NCI-H69 (cell line): ENCODE measurements around the gene GAMT.
"Not testable (repeated sequence)": the region's sequence is repeated elsewhere in the genome, so short reads cannot be mapped to it uniquely, and the experiment has no call there.

ENCODE experiments used
- DNase-seq: peaks from one replicate; lab custom pipeline; 2025; lab: John Stamatoyannopoulos, UW

Gene GAMT

DNA sequence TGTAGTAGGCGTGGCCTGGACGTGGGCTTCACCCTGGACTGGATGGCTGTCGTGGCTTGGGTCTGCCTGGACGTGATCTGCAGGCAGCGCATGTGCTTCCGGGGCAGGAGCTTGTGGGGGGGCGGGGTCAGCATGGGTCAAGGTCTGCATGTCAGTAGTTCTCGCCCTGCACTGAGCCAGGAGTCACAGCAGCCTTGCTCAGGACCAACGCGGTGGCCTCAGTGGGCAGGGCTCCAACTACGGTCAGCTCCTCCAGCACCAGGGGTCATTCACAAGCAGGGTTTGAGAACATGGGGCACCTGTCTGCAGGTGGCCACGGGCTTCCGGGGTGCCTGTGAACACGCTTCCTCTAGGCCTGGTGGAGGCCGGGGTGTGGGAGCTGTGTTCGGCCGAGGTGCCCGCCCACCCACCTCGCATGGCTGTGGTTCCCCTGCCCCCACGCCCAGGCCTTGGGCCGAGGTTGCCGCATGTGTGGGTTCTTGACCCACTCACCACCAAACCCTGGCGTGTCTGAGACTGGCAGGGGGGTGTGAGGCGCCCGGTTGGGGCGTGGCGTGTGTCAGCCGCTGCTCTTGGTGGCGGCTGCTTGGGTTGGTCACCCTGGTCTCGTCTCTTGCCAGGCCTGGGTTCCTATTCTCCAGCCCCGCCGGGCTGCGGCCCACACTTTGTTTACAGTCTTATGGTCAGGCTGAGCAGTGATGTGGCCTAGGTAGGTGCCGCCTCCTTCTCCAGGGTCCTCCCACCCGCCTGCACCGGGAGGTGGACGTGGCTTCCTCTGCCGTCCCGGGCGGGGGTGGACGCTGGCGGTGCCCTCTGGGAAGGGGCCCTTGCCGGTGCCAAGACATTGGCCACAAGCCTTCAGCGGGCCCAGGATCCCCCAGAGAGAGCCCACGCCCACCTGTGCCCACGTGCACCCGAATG, 32.0 kb upstream of the GAMT start:
- no peak for DNase-seq

DNA sequence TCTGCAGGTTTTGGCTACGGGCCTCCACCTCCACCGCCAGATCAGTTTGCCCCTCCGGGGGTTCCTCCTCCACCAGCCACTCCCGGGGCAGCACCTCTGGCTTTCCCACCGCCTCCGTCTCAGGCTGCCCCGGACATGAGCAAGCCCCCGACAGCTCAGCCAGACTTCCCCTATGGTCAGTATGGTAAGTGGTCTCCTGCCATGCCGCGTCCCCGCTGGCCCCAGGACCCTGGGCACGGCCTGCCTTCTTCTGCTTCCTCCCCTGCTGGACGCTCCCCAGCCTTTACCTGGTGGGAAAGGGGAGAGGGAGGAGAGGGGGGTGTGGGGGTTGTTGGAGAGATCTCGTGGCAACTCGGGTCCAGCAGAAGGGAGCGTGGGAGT, 31.2 kb upstream of the GAMT start:
- no peak for DNase-seq

DNA sequence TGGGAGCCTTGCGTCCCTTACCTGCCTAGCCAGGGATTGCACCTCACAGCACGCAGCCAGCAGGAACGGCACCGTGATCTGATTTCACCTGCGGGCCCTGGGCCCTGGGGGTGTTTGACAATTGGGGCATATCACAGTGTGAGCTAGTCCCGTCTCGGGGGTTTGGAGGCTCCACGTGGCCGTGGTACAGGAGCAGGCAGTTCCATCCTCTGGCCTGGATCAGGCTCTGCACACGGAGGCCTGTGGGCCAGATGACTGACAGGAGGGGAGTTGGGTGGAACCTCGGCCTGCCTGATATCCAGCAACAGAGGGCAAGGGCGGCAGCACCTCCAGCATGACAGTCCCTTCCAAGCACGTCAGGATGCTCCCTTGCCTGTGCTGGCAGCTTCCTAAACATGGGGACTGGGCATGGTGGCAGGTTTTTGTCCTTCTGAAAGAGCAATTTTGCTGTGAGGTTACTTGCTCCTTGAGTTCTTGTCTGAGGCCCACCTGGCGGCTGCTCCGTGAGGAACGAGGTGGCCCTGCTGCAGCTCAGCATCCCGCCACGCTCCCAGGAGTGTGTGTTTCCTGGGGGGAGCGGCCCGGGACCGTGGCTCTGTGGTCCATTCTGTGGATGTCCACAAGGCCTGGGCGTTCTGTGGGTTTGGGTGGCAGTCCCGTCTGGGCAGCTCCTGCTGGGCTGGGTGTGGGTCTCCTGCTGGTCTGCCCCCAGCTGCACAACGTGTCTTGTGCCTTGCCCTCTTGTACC, 30.6 kb upstream of the GAMT start:
- no peak for DNase-seq

DNA sequence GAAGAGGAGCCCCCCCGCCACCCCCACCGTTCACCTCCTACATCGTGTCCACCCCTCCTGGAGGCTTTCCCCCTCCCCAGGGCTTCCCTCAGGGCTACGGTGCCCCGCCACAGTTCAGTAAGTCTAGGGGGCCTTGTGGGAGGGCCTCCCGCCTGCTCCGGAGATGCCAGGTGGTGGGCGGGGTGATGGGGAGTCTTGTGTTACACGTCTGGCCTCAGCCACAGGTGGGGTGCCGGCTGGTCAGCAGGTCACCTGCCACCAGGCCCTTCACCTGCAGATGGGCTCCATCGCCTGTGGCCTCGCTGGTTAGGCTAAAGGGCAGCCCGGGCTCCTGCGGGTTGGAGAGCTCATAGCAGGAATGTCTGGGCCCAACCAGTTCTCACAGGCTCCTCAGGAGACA, 28.9 kb upstream of the GAMT start:
- DNase-seq: no peak

DNA sequence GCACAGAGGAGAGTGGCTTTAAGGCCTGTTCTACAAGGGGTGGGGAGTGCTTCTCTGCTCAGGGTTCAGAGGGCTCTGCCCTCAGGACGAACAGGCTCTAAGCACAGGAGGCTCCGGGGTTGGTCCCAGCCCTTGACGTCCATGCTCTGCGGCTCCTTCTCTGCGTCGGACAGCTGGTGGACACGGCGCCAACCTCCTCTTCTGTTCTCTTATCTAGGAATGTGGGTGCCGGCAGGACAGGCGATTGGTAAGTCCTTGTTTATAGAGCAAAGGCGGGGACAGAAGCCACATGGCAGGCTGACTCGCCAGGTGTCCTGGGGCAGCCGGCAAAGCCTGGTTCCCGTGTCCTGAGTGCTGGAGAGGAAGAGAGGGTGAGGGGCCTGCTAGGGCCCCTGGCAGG, 28.4 kb upstream of the GAMT start:
- no peak for DNase-seq

DNA sequence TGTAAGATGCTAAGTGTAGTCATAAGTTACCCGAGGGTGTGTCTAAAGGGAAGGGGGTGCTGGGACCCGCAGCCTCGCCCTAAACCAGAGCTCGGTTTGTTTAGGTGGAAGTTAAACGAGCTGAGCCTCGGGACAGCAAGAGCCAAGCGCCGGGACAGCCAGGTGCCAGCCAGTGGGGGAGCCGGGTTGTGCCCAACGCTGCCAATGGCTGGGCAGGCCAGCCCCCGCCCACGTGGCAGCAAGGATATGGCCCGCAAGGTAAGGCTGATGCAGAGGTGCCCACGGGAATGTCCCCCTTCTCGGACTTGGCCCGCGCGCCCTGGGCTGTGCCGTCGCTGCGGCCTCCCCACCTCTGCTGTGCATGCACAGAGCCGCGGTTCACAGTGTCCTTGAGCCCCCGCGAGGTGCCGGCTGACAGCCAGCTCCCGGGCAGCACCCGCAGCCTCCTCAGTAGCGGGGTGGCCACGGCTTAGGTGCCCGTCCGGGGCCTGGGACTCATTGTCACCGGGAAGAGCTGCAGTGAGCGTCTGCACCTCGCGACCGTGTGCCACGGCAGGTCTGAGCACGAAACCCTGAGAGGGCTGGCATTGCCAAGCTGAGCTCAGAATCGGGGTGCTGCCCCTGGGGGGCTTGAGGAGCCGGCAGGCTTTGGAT, 27.5 kb upstream of the GAMT start:
- DNase-seq: no peak

DNA sequence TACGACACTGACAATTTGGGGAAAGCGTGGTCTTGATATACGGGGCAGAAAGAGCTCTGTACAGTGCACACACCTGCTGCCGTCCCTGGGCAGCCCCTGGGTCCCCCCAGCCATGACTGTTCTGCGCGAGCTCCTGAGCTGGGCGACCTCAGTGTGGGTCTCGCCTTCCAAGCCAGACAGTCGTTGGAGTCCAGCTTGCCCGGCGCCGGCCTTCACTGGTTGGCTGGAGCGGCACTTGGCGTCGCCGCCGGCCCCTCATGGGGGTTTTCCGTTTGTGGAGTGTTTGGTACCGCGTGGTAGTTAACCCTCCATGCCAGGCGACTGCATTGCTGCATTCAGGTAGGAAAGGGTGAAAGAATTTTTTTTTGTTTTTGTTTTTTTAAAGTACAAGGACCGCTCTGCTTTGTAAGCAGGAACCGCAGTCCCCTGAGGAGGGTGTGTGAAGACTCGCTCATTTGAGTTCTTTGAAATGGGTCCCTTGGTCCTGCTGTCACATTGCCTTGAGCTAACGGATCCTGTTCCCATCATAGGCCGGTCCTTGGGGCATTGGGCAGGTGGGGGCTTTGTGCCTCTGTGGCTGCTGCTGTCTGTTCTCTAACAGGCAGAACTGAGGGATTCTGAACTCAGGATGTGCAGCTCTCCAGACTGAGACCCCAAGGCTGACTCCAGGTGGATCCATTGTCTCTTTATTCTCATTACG, 26.0 kb upstream of the GAMT start:
- DNase-seq: no peak

DNA sequence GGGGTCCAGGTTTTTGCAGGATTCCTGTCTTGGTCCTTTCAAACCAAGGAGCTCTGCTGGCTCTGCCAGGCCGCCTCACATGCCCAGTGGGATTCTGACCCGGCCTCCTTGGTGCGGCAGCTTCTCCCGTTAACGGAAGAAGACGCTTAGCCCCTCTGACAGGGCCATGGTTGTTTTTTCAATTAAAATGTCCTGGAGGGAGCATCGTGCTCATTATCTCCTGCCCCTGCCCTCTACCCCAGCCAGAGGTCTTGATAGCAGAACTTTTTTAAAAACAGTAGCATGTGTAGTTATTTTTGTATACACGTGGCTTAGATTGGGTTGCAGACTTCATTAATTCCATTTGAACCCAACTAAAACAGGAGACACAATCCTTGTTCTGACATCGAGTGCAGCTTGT, 25.4 kb upstream of the GAMT start:
- DNase-seq: no peak

DNA sequence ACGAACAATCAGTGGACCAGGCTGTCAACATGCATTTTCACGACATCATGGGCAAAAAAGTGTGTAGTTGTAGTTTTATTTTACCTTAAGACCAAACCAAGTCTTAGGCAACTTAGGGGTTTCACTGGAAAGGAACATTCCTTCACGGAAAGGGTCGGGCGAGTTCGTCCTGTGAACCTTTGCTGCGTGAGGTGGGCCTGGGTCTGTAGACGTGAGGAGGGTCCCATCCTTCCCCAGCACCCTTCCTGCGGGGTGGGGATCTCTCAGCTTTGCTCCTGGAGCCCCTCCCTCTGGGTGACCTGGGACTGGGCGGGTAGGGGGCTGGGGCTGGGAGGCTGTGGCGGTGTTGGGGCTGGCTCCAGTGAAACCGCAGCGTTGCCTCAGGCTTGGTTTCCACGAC, 24.6 kb upstream of the GAMT start:
- DNase-seq: no peak

DNA sequence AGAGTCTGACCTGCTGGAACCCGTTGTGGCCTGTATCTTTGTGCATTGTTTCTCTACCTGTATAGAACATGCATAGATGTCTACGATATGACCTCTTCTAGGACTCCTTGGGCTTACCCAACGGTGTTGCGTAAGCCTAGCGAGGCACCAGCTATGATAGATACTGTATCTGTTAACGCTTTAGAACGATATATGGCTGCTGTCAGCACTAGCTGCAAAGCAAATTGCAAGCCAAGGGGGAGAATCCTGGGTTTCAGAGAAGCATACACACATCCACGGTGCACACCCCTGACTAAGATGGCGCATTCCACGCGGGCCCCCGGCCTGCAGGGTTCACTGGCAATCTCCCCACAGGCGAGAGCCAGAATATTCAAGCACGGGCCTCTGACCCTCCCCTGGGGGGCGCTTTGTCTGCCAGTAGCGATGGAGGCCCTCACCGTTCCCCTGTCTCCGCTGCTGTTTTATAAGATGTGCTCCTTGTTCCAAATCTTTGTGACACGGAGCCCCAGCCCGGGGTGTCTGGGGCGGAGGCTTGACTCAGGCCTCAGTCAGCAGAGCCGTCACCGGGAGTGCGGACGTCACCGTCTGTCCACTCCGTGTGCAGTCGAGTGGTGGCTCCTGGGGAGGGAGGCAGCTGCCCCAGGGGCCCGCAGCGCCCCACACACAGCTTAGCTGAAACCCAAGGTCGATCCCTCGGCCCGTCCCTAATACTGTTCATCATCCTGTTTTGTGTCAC, 23.9 kb upstream of the GAMT start:
- no peak for DNase-seq

DNA sequence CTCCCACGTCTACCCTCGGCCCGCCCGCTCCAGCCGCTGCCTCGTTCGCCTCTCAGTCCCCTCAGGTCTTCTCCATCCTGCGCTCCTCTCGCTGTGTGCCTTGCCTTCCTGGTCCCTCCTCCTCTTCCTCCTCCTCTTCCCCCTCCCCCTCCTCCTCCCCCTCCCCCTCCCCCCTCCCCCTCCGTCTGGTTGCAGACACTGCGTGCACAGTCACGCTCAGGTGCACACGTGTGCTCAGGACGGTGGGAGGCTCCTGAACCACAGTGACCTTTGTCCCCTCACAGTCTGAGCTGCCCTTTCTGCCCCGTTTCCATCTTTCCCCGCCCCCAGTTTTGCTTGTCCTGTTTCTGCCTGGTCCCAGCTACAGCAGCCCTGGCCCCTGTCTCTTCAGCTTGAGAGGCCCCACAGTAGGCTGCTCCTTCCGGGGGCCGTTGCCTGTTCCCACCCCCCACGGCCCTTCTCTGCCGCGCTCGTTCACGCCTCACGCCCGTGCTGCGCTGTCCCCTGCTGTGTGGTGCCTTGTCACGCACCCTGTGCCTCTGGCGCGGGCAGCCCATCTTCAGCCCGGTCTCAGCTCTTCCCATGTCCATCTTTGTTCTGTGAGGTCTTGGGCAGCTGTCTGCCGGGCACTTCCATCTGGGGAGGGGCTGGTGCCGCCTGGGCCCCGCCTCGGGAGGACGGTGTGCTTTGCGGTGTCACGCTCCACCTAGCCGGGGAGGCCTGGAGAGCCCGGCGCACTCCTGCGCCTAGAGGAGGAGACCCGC, 23.0 kb upstream of the GAMT start:
- peak; percentile 35 for DNase-seq

DNA sequence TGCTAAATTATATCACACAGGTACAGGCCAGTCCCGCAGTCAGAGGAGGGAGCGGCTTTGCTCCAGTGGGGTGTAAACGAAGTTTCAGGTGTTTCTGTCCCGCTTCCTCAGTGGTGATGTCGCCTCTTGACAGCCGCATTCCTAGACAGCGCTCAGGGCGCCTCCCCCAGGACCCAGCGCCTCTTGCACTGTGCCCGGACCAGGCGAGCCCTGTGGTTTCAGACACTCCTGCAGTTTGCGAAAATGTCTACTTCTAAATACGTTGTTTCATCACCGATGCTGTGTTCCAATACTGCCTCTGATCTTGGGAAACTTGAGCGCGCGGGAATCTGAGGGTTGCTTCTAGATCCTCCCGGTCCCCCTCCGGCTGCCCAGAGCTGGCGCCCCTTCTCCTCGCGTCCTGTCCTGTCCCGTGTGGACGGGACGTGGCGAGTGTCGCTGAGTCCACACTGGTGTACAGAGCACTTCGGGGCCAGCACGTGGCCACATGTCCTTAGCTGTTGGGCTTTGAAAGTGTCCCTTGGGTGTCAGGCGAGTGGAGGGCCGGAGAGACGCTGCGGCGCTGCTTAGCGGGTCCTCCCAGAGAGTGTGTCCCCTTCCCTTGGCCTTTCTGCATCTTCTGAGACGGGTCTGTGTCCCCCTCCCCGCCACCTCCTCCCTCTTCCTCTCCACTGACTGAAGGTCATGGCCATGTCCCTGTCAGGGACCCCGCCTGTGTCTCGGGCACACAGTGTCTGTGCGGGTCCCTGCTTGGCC, 22.3 kb upstream of the GAMT start:
- no peak for DNase-seq

DNA sequence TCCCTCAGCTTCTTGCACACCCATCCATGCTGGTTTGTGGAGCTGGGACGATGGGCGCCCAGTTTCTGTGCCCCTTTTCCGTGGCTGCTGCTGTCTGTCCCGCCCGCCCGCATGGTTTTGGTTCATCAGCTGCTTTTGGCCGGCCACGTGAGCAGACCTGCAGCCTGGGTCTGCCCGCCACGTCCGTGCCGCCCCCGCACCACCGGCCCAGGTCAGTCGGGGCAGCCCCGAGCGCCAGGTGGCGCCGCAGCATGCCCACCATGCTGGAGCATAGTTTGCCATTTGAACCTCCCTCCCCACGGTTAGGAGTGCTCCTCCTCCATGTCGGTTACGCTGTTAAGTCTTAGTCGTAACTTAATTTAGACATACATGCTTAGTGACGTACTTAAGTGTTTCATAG, 21.6 kb upstream of the GAMT start:
- DNase-seq: no peak

DNA sequence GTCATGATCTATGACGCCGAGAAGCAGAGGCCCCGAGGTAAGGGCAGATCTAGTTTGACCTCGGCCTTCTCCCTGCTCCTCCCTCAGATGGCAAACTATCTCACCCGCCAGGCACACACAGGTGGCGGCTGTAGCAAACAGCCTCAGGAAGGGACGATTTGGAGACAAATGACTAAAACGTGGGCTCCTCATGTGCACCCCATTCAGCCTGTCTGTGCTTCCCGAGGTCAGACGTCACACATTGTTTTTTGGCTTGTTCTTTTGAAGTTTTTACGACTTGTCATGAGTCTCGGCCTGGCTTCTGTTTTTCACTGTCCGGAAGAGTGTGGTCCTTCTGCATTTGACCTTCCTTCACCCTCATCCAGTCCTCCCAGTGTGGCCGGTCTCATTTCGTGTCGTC, 21.0 kb upstream of the GAMT start:
- DNase-seq: no peak

DNA sequence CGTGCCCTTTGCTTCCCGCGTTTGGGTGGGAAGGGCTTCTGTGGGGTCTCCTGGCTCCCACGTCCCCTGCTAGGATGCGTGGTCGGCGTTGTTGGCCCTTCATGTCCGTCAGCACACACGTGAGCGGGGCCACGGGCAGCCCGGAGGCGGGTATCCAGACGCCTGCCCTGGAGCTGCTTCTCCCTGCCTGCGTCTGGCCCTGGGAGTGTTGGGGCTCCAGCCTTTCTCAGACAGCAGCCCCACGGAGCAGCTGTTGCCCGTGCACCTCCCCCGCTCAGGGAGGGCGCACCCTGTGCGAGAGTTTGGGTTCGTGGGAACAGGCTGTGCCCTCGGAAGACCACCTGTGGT, 20.6 kb upstream of the GAMT start:
- DNase-seq: no peak

DNA sequence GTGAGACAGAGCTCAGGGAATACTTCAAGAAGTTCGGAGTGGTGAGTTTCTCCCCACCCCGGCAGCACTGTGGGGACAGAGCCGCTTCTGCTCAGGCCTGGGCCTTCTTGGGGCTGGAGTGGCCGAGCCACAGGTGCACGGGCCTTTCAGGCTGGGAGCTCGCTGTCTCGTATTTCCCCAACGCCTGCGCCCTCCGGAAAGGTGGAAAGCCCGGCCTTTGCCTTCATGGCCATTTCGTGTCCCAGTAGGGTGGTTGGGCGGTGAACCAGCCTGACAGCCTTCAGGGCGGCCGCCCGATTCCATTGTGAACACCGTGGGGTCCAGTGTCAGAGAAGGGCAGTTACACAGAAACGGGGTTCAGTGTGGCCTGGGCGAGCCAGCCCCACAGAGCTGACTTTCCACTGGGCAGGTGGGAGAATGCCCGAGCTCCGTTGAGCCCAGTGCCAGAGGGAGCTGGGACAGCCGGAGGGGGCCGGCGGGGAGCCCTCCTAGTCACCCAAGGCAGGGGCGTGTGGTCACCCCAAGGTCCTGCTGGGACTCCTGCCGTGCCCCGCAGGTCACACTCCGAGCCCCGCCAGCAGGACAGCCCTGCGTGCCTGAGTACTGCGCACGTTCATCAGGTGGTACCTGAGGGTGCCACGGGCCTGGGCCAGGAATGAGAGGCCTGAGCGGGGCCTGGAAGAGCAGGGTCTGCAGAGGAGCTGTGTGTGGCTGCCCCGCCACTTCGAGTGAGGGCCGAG, 20.0 kb upstream of the GAMT start:
- DNase-seq: no peak

DNA sequence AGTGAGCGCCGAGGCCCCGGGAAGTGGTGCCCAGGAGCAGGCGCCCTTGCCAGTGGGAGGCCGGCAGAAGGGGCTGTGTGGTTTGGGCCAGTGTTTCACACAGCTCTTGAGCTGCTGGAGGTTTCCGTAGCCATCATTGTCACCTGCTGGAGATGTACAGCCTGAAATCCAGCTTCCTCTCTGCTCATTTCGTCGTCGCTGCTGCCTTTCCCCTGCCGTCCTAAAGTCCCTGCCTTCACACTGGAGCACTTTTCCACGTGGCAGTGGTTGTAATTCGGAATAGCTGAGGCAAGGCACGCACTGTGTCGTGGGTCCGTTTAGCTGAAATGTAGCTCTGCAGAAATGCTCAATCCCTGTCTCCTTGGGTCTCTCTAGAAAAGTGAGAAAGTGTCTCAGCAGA, 19.2 kb upstream of the GAMT start:
- no peak for DNase-seq

DNA sequence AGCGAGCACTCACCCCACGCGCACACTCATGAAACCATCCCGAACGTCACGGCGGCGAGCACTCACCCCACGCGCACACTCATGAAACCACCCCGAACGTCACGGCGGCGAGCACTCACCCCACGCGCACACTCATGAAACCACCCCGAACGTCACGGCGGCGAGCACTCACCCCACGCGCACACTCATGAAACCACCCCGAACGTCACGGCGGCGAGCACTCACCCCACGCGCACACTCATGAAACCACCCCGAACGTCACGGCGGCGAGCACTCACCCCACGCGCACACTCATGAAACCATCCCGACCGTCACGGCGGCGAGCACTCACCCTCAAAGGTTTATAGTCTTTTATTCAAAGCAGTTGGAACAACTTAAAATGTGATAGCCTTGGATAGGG, 18.7 kb upstream of the GAMT start:
- DNase-seq: not testable (repeated sequence)

DNA sequence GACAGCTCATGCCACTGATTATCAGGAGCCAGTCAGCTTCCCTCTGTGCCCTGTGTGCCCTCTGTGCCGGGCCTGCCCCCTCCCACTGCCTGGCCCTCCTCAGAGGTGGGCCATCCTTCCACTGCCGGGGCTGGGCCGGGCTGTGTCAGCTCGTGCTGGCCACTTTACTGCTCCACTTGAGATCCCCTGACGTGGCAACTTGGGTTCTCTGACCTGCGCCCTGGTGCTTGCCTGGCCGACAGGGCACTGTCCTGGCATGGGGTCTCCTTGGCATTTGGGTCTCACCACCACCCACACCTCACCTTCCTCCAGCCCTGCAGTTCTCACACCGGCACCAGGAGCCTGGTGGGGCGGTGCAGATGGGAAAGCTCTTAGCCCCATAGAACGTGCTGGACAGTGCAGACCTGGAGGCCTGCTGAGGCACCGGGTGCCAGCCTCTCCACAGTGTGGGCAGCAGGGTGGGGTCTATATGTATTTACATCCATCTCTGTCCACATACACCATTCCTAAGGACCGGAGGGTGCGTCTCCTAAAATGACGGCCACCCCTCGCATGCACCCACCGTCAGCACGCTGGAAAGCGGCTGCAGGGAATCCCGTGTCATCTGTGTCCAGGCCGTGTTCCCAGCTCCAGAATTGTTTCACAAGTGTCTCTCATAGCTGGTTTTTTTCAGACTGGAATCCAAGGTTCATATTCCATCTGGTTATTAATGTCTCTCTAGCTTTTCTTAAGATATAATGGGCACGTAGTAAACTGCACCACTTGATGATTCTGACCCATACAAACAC, 17.8 kb upstream of the GAMT start:
- DNase-seq: no peak
